ENCODE results near the gene TMEM51. TPM values are rescaled to one million over a fixed set of nuclear protein-coding genes. Genes with fewer than 3 reads are reported as not detected.

TMEM51 gene
- total RNA-seq, 1 experiment from 2014 or later: 10.4 TPM

GRCh38 chr1:15222653-15223303 is 69.2 kb downstream of the TMEM51 start (continued):
- TF ChIP-seq, protein P1, sequence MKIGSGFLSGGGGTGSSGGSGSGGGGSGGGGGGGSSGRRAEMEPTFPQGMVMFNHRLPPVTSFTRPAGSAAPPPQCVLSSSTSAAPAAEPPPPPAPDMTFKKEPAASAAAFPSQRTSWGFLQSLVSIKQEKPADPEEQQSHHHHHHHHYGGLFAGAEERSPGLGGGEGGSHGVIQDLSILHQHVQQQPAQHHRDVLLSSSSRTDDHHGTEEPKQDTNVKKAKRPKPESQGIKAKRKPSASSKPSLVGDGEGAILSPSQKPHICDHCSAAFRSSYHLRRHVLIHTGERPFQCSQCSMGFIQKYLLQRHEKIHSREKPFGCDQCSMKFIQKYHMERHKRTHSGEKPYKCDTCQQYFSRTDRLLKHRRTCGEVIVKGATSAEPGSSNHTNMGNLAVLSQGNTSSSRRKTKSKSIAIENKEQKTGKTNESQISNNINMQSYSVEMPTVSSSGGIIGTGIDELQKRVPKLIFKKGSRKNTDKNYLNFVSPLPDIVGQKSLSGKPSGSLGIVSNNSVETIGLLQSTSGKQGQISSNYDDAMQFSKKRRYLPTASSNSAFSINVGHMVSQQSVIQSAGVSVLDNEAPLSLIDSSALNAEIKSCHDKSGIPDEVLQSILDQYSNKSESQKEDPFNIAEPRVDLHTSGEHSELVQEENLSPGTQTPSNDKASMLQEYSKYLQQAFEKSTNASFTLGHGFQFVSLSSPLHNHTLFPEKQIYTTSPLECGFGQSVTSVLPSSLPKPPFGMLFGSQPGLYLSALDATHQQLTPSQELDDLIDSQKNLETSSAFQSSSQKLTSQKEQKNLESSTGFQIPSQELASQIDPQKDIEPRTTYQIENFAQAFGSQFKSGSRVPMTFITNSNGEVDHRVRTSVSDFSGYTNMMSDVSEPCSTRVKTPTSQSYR (CRISPR knock-in tag; IDR thresholded peaks at IDR 0.05): no peak

DNA sequence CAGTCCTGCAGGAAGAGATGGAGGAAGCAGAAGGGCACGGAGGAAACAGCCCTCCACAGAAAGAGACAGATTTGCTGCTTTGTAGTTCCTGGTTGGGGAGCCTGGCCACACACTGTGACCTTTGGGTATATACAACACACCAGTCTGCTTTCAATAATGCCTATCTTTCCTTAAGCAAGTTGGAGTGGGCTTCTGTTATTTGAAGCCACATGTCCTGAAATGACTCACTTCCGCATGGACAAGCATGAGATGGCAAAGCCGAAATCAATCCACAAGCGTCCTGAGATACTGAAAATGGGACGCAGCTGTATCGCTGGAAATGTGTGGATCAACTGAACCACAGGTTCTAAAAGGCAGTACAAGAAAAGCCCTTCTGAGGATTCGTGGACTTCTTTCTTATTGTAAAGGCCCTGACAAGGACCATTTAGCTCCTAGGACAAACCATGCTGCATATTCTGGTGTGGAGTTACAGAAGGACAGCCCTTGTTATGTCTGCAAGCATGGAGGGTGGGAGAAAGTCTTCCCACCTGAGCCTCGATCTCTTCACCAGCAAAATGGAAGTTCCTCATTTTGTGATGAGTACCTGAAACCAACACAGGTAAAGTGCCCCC is 70.8 kb downstream of the TMEM51 start:
- Mint-ChIP-seq H3K36me3 (peaks cover 9% of the 10 kb centered on the region), H3K4me3 (no peak overlapping the region), H3K27me3 (ENCODE audit: low read depth) (no peaks in the 10 kb centered on the region), H3K4me1 (peaks cover 7% of the 10 kb centered on the region), H3K27ac (no peak overlapping the region), H3K9me3 (peaks cover 6% of the 10 kb centered on the region)
- TF ChIP-seq, protein P2, sequence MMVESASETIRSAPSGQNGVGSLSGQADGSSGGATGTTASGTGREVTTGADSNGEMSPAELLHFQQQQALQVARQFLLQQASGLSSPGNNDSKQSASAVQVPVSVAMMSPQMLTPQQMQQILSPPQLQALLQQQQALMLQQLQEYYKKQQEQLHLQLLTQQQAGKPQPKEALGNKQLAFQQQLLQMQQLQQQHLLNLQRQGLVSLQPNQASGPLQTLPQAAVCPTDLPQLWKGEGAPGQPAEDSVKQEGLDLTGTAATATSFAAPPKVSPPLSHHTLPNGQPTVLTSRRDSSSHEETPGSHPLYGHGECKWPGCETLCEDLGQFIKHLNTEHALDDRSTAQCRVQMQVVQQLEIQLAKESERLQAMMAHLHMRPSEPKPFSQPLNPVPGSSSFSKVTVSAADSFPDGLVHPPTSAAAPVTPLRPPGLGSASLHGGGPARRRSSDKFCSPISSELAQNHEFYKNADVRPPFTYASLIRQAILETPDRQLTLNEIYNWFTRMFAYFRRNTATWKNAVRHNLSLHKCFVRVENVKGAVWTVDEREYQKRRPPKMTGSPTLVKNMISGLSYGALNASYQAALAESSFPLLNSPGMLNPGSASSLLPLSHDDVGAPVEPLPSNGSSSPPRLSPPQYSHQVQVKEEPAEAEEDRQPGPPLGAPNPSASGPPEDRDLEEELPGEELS (CRISPR knock-in tag; IDR thresholded peaks at IDR 0.05): no peak
- TF ChIP-seq ZBTB21 (CRISPR knock-in tag; IDR thresholded peaks at IDR 0.05; ENCODE audit: borderline replicate concordance) (no peak), MAX (CRISPR knock-in tag; IDR thresholded peaks at IDR 0.05) (no peak), CBFB (CRISPR knock-in tag; IDR thresholded peaks at IDR 0.05; ENCODE audit: low read depth) (no peak), CREB1 (CRISPR knock-in tag; IDR thresholded peaks at IDR 0.05) (no peak), JUN (CRISPR knock-in tag; IDR thresholded peaks at IDR 0.05) (no peak), ZMAT4 (CRISPR knock-in tag; IDR thresholded peaks at IDR 0.05) (no peak), OVOL2 (CRISPR knock-in tag; IDR thresholded peaks at IDR 0.05; ENCODE audit: borderline replicate concordance) (no peak), TCF7 (CRISPR knock-in tag; IDR thresholded peaks at IDR 0.05; ENCODE audit: low read depth) (no peak), RELA (CRISPR knock-in tag; IDR thresholded peaks at IDR 0.05; ENCODE audit: borderline replicate concordance) (no peak), ATF1 (CRISPR knock-in tag; IDR thresholded peaks at IDR 0.05) (no peak), SMAD3 (CRISPR knock-in tag; IDR thresholded peaks at IDR 0.05; ENCODE audit: borderline replicate concordance) (no peak), NR3C1 (CRISPR knock-in tag; conservative IDR thresholded peaks at IDR 0.05; ENCODE audit: low read depth) (no peak)
- CTCF ChIA-PET: no interaction called here
- POLR2A ChIA-PET: interaction anchor here (0.6 kb wide), 1 partner anchor 46 kb away, joined by 5 read pairs; no protein-coding TSS in a partner anchor
- no peak for ATAC-seq
- DNase-seq (ENCODE audit: low spot score): no peak

GRCh38 chr1:15224974-15225373 is 71.4 kb downstream of the TMEM51 start:
- Mint-ChIP-seq H3K27me3 (ENCODE audit: low read depth) (no peaks in the 10 kb centered on the region), H3K27ac (no peak overlapping the region), H3K9me3 (peaks cover 5% of the 10 kb centered on the region; the same call in 1 of the 2 replicates), H3K36me3 (peaks cover 2% of the 10 kb centered on the region), H3K4me1 (peaks cover 7% of the 10 kb centered on the region), H3K4me3 (no peak overlapping the region)
- DNase-seq (ENCODE audit: low spot score): no peak
- ChIA-PET POLR2A (interaction anchor here (0.6 kb wide), 2 partner anchors 16 to 45 kb away, joined by 4 to 5 read pairs; no protein-coding TSS in a partner anchor), CTCF (interaction anchor here (0.5 kb wide), 1 partner anchor 160 kb away, joined by 4 read pairs; no protein-coding TSS in a partner anchor)
- no peak for ATAC-seq
- TF ChIP-seq ZNF121 (CRISPR knock-in tag; IDR thresholded peaks at IDR 0.05): no peak
- TF ChIP-seq KAT7 (CRISPR knock-in tag; IDR thresholded peaks at IDR 0.05; ENCODE audit: borderline replicate concordance): no peak
- TF ChIP-seq, protein P3, sequence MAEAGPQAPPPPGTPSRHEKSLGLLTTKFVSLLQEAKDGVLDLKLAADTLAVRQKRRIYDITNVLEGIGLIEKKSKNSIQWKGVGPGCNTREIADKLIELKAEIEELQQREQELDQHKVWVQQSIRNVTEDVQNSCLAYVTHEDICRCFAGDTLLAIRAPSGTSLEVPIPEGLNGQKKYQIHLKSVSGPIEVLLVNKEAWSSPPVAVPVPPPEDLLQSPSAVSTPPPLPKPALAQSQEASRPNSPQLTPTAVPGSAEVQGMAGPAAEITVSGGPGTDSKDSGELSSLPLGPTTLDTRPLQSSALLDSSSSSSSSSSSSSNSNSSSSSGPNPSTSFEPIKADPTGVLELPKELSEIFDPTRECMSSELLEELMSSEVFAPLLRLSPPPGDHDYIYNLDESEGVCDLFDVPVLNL (CRISPR knock-in tag; IDR thresholded peaks at IDR 0.05; ENCODE audit: borderline replicate concordance, low read depth): no peak
- TF ChIP-seq SMAD3 (CRISPR knock-in tag; IDR thresholded peaks at IDR 0.05; ENCODE audit: borderline replicate concordance): no peak
- TF ChIP-seq GABPB1 (CRISPR knock-in tag; IDR thresholded peaks at IDR 0.05): no peak
- TF ChIP-seq SP1 (CRISPR knock-in tag; conservative IDR thresholded peaks at IDR 0.05): no peak
- no peak for TF ChIP-seq AR (CRISPR knock-in tag; IDR thresholded peaks at IDR 0.05)
- no peak for TF ChIP-seq CREM (CRISPR knock-in tag; IDR thresholded peaks at IDR 0.05)
- no peak for TF ChIP-seq GRHL2 (CRISPR knock-in tag; IDR thresholded peaks at IDR 0.05; ENCODE audit: insufficient replicate concordance, severe bottlenecking)
